K562 (cell line): Measurements from ENCODE around the gene RFX7. TPM values are rescaled to one million over a fixed set of nuclear protein-coding genes. Genes with fewer than 3 reads are reported as not detected.

Experiments
- BCLAF1 ChIP-seq, 2 experiments: fragments of 450-650 bp in 1 of 2; IDR thresholded peaks; 2 replicates each; pipeline ENCODE4 v1.6.1; 2011 to 2017; ENCODE audit warnings: low read depth in 2 of 2, antibody characterized with exemption in 1 of 2, borderline replicate concordance in 1 of 2, low read length in 1 of 2, mild to moderate bottlenecking in 1 of 2, mixed read lengths in 1 of 2; ENCODE audit not compliant: control insufficient read depth in 1 of 2
- GABPB1 ChIP-seq: sonication (generic); formaldehyde crosslinking; IDR thresholded peaks from 2 replicates; pipeline ENCODE4 v1.8.0; 2022; ENCODE audit warnings: mild to moderate bottlenecking, missing genetic modification reagents
- HNRNPK ChIP-seq: fragments of 200-400 bp; formaldehyde crosslinking; IDR thresholded peaks from one replicate; pipeline ENCODE4 v1.6.1; 2018; ENCODE audit warnings: mild to moderate bottlenecking, low read depth, low read length; ENCODE audit not compliant: poor library complexity, severe bottlenecking
- HNRNPL ChIP-seq: fragments of 200-400 bp; formaldehyde crosslinking; IDR thresholded peaks from 2 replicates; pipeline ENCODE4 v1.6.1; 2017; ENCODE audit warnings: low read depth, mild to moderate bottlenecking, low read length
- NR0B1 ChIP-seq: fragments of 450-650 bp; IDR thresholded peaks from one replicate; pipeline ENCODE4 v1.6.1; 2018; ENCODE audit warnings: mild to moderate bottlenecking, moderate library complexity; ENCODE audit not compliant: partially characterized antibody
- PATZ1 ChIP-seq: fragments of 250-450 bp; sonication (Bioruptor Pico); IDR thresholded peaks from 2 replicates; pipeline ENCODE4 v1.5.0; 2020; ENCODE audit warnings: mild to moderate bottlenecking, borderline replicate concordance
- POLR2H ChIP-seq: IDR thresholded peaks from 2 replicates; pipeline ENCODE4 v1.6.1; 2016; ENCODE audit warnings: missing genetic modification characterization, low read depth, mild to moderate bottlenecking, control low read depth, missing compliant biosample characterization, moderate library complexity
- SIX5 ChIP-seq, 2 experiments: IDR thresholded peaks; 2 replicates each; pipeline ENCODE4 v1.6.1; 2011; ENCODE audit warnings: low read length in 2 of 2, borderline replicate concordance in 1 of 2, low read depth in 1 of 2, mild to moderate bottlenecking in 1 of 2, moderate library complexity in 1 of 2; ENCODE audit not compliant: insufficient read depth in 1 of 2
- THAP7 ChIP-seq: fragments of 250-450 bp; sonication (Bioruptor Pico); IDR thresholded peaks from 2 replicates; pipeline ENCODE4 v1.5.0; 2021
- THRB ChIP-seq: fragments of 450-650 bp; formaldehyde crosslinking; conservative IDR thresholded peaks from 2 replicates; pipeline ENCODE4 v1.4.0; 2022; ENCODE audit warnings: mild to moderate bottlenecking, missing genetic modification characterization
- ZBTB49 ChIP-seq: sonication (generic); formaldehyde crosslinking; IDR thresholded peaks from 2 replicates; pipeline ENCODE4 v1.8.0; 2022; ENCODE audit warnings: missing genetic modification reagents, mild to moderate bottlenecking, borderline replicate concordance
- ZNF143 ChIP-seq: sonication (generic); formaldehyde crosslinking; IDR thresholded peaks from 2 replicates; pipeline ENCODE4 v1.9.0; 2022; ENCODE audit warnings: mild to moderate bottlenecking, missing genetic modification reagents
- ZNF764 ChIP-seq: fragments of 250-450 bp; sonication (Bioruptor Pico); IDR thresholded peaks from 2 replicates; pipeline ENCODE4 v1.4.0; 2020; ENCODE audit warnings: low read depth, mild to moderate bottlenecking, moderate library complexity
- polyA plus RNA-seq, 8 experiments: library from polyadenylated mRNA; depleted of rRNA in 4 of 8; stranded (reverse) in 5 of 8; unstranded in 3 of 8; fragments of >200 nt; fragmentation: Nextera tagmentation in 2 of 8; fragmentation: Illumina TruSeq in 1 of 8; extraction: Ambion mirVana in 2 of 8; extraction: Trizol in 1 of 8; gene quantifications; 2 replicates each; pipeline versions ENCODE4 v1.2.1 to v1.2.3, GENCODE V29; 2011 to 2014; ENCODE audit warnings: inconsistent platforms in 1 of 8, missing spikeins in 1 of 8
- total RNA-seq, 7 experiments: library from RNA; depleted of rRNA in 6 of 7; stranded (reverse); fragments of >200 nt in 6 of 7; fragmentation: Illumina TruSeq in 2 of 7; extraction: Trizol in 2 of 7; gene quantifications; 2 replicates each; pipeline versions ENCODE4 v1.2.1 to v1.2.3, GENCODE V29; 2011 to 2021; ENCODE audit warnings: low replicate concordance in 1 of 7

Gene RFX7
- total and polyA plus RNA-seq, 9 of the 15 experiments (the other 6 are each of a cell fraction or from before 2014, with no cell fraction given): 2.4 to 17.9 (median 6.3) TPM

GRCh38 chr15:56243163-56244037, at the start of gene RFX7 (continued):
- TF ChIP-seq BCLAF1 (IDR thresholded peaks at IDR 0.05; ENCODE audit: borderline replicate concordance in 1 of 2, control insufficient read depth in 1 of 2, low read depth in 2 of 2, low read length in 1 of 2) (no peak), NR0B1 (no peak), HNRNPL (no peak), GABPB1 (no peak; the same call in 1 of the 2 replicates), ZBTB49 (CRISPR knock-in tag) (no peak), POLR2H (peak; percentile 62), SIX5 (IDR thresholded peaks at IDR 0.05; ENCODE audit: borderline replicate concordance in 1 of 2, insufficient read depth in 1 of 2, low read depth in 1 of 2, low read length in 2 of 2) (no peak), THRB (CRISPR knock-in tag) (no peak), HNRNPK (no peak), THAP7 (no peak), ZNF764 (CRISPR knock-in tag) (no peak), ZNF143 (CRISPR knock-in tag) (no peak), PATZ1 (CRISPR knock-in tag) (no peak)
